ENCODE data around the gene PRSS33.

The PRSS33 gene

GRCh38 chr16:2741168-2741567 lies 46.2 kb downstream of the PRSS33 start:
- no peak for DNase-seq (ENCODE audit: low read depth in 2 of 2)

- no peak for DNase-seq (ENCODE audit: low read depth in 2 of 2)
Observed at GRCh38 chr16:2740476-2740875, 46.9 kb downstream of the PRSS33 start.

GRCh38 chr16:2739625-2740430 lies 47.5 kb downstream of the PRSS33 start:
- no peak for DNase-seq (ENCODE audit: low read depth in 2 of 2)

GRCh38 chr16:2738615-2739014 lies 48.7 kb downstream of the PRSS33 start:
- DNase-seq (ENCODE audit: low read depth in 2 of 2) = no peak

GRCh38 chr16:2737895-2738418 lies 49.4 kb downstream of the PRSS33 start:
- DNase-seq (ENCODE audit: low read depth in 2 of 2) = no peak

- DNase-seq (ENCODE audit: low read depth in 2 of 2) = no peak
Observed at GRCh38 chr16:2737238-2737605, 50.1 kb downstream of the PRSS33 start.

GRCh38 chr16:2736476-2737237 lies 50.7 kb downstream of the PRSS33 start:
- no peak for DNase-seq (ENCODE audit: low read depth in 2 of 2)

- no peak for DNase-seq (ENCODE audit: low read depth in 2 of 2)
Observed at GRCh38 chr16:2734844-2735515, 52.4 kb downstream of the PRSS33 start.
